ENCODE data around the gene PITPNM3. TPM values are rescaled to one million over a fixed set of nuclear protein-coding genes. Genes with fewer than 3 reads are reported as not detected.

Gene PITPNM3
- total and polyA plus RNA-seq, 4 donors: 0.38 to 3.6 (median 1.2) TPM

DNA sequence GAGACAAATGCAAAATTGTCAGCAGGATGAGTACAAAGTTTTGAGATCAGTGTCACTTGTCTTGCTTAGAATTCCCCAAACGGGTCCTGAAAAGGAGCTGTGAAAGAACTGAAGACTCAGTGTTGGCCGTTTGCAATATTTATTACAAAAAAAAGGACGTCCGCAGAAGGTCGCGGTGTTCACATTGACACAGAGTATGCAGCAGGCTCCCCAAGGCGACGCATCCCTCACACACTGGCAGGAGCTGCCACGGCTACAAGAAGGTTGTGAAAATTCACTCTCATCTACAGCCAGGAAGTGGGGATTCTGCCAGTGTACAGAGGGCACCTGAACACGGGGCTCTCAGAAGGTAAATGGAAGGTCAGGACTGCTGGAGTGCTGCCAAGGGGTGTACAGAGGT, 147.6 kb downstream of the PITPNM3 start:
- Histone ChIP-seq H3K4me1 (ENCODE audit: control insufficient read depth in 1 of 2, insufficient read depth in 2 of 2, low read length in 2 of 2) (no peaks in the 10 kb centered on the region), H3K27ac (ENCODE audit: low read depth in 1 of 2, low read length in 2 of 2) (no peak overlapping the region), H3K9me3 (ENCODE audit: control insufficient read depth, low read length) (no peaks in the 10 kb centered on the region), H3K4me3 (ENCODE audit: low read length in 2 of 2) (no peak overlapping the region), H3K27me3 (ENCODE audit: control insufficient read depth in 1 of 2, insufficient read depth in 2 of 2, low read length in 1 of 2) (no peaks in the 10 kb centered on the region), H3K36me3 (ENCODE audit: control insufficient read depth in 1 of 2, insufficient read depth in 2 of 2, low read length in 1 of 2) (no peaks in the 10 kb centered on the region)
- no peak for ATAC-seq (ENCODE audit: low FRiP score)
- no peak for DNase-seq
- WGBS, 2 donors: 61% methylated on average over 10 of the region's 10 CpGs
- intact Hi-C loops (cut with DNase I): no loop called here

GRCh38 chr17:6408276-6408675, 148.1 kb downstream of the PITPNM3 start:
- ATAC-seq (ENCODE audit: low FRiP score) (no peak), DNase-seq (no peak)
- no peaks in the 10 kb centered on the region for H3K4me1 ChIP-seq (ENCODE audit: control insufficient read depth in 1 of 2, insufficient read depth in 2 of 2, low read length in 2 of 2)
- H3K9me3 ChIP-seq (ENCODE audit: control insufficient read depth, low read length): no peaks in the 10 kb centered on the region
- intact Hi-C loops (cut with DNase I): no loop called here
- no peak overlapping the region for H3K4me3 ChIP-seq (ENCODE audit: low read length in 2 of 2)
- no peak overlapping the region for H3K27ac ChIP-seq (ENCODE audit: low read depth in 1 of 2, low read length in 2 of 2)
- no peaks in the 10 kb centered on the region for H3K36me3 ChIP-seq (ENCODE audit: control insufficient read depth in 1 of 2, insufficient read depth in 2 of 2, low read length in 1 of 2)
- WGBS, 2 donors: 47 to 63% methylated on average over 6 of the region's 6 CpGs
- no peaks in the 10 kb centered on the region for H3K27me3 ChIP-seq (ENCODE audit: control insufficient read depth in 1 of 2, insufficient read depth in 2 of 2, low read length in 1 of 2)

- DNase-seq (no peak), ATAC-seq (ENCODE audit: low FRiP score) (no peak)
- H3K27me3 ChIP-seq (ENCODE audit: control insufficient read depth in 1 of 2, insufficient read depth in 2 of 2, low read length in 1 of 2): no peaks in the 10 kb centered on the region
- no peak overlapping the region for H3K27ac ChIP-seq (ENCODE audit: low read depth in 1 of 2, low read length in 2 of 2)
- intact Hi-C loops (cut with DNase I): no loop called here
- H3K36me3 ChIP-seq (ENCODE audit: control insufficient read depth in 1 of 2, insufficient read depth in 2 of 2, low read length in 1 of 2): no peaks in the 10 kb centered on the region
- no peak overlapping the region for H3K4me3 ChIP-seq (ENCODE audit: low read length in 2 of 2)
- no peaks in the 10 kb centered on the region for H3K4me1 ChIP-seq (ENCODE audit: control insufficient read depth in 1 of 2, insufficient read depth in 2 of 2, low read length in 2 of 2)
- peaks cover 5% of the 10 kb centered on the region for H3K9me3 ChIP-seq (ENCODE audit: control insufficient read depth, low read length)
- WGBS, 2 donors: 50 to 55% methylated on average over 6 of the region's 6 CpGs
Measured at GRCh38 chr17:6402258-6402657, 154.1 kb downstream of the PITPNM3 start.

Other genes with a start within 250 kb of the PITPNM3 start
- not detected for gene AIPL1, start 121.4 kb downstream of the PITPNM3 start, total RNA-seq
- gene AIPL1, start 121.4 kb downstream of the PITPNM3 start, polyA plus RNA-seq: under 1 TPM in 1 of 2 donors, not detected in 1; 0.25 TPM
- gene PIMREG, start 112.1 kb downstream of the PITPNM3 start, total RNA-seq: under 1 TPM in 1 of 2 donors, not detected in 1; 0.84 TPM
- gene PIMREG, start 112.1 kb downstream of the PITPNM3 start, polyA plus RNA-seq: under 1 TPM in 1 of 2 donors, not detected in 1; 0.50 TPM
- 10 to 100 TPM; 10.9 to 20.2 TPM for gene KIAA0753, start 84.2 kb upstream of the PITPNM3 start, total RNA-seq
- gene KIAA0753, start 84.2 kb upstream of the PITPNM3 start, polyA plus RNA-seq: 1 to 10 TPM; 2.5 to 9.7 TPM
- 10 to 100 TPM; 28.0 to 41.4 TPM for gene TXNDC17, start 84.5 kb upstream of the PITPNM3 start, total RNA-seq
- 100 to 1,000 TPM in 1 of 2 donors, 10 to 100 TPM in 1; 97.0 to 149 TPM for gene TXNDC17, start 84.5 kb upstream of the PITPNM3 start, polyA plus RNA-seq
- gene MED31, start 95.0 kb upstream of the PITPNM3 start, total RNA-seq: 10 to 100 TPM in 1 of 2 donors, 1 to 10 TPM in 1; 8.4 to 14.1 TPM
- 10 to 100 TPM in 1 of 2 donors, 1 to 10 TPM in 1; 9.9 to 15.2 TPM for gene MED31, start 95.0 kb upstream of the PITPNM3 start, polyA plus RNA-seq
- 1 to 10 TPM; 1.2 to 1.5 TPM for gene C17orf100, start 95.2 kb upstream of the PITPNM3 start, total RNA-seq
- gene C17orf100, start 95.2 kb upstream of the PITPNM3 start, polyA plus RNA-seq: 1 to 10 TPM; 1.0 to 1.5 TPM
- gene SLC13A5, start 156.8 kb upstream of the PITPNM3 start, total RNA-seq: under 1 TPM; 0.10 to 0.36 TPM
- gene SLC13A5, start 156.8 kb upstream of the PITPNM3 start, polyA plus RNA-seq: not detected
- gene XAF1, start 199.5 kb upstream of the PITPNM3 start, total RNA-seq: 100 to 1,000 TPM in 1 of 2 donors, 10 to 100 TPM in 1; 74.8 to 108 TPM
- gene XAF1, start 199.5 kb upstream of the PITPNM3 start, polyA plus RNA-seq: 10 to 100 TPM in 1 of 2 donors, 1 to 10 TPM in 1; 4.5 to 56.8 TPM
- gene FBXO39, start 219.7 kb upstream of the PITPNM3 start, total RNA-seq: 1 to 10 TPM in 1 of 2 donors, under 1 TPM in 1; 0.26 to 2.0 TPM
- gene FBXO39, start 219.7 kb upstream of the PITPNM3 start, polyA plus RNA-seq: under 1 TPM in 1 of 2 donors, not detected in 1; 0.26 TPM